GM10248 (cell line): ENCODE results near the gene DYRK1A.

ENCODE experiments used
- CTCF ChIA-PET: fragments of 300-600 bp; sonication (Branson Sonifier 250); formaldehyde crosslinking; extraction: SDS; loops from one replicate; lab custom pipeline; 2021; ENCODE audit warnings: antibody characterized with exemption; lab: Yijun Ruan, JAX
- POLR2A ChIA-PET: fragments of 350-650 bp; sonication (Branson Sonifier 250); formaldehyde crosslinking; extraction: SDS; loops from one replicate; lab custom pipeline; 2020; ENCODE audit warnings: antibody characterized with exemption; lab: Yijun Ruan, JAX
- DNase-seq: peaks from one replicate; pipeline ENCODE4 v3.0.0; 2012; ENCODE audit errors: extremely low spot score
- TF ChIP-seq, protein P1 (sequence below): IDR thresholded peaks from 2 replicates; pipeline ENCODE4 v1.5.1; 2012; ENCODE audit warnings: mild to moderate bottlenecking, low read depth; ENCODE audit errors: extremely low read depth, missing control alignments, control extremely low read depth

The DYRK1A gene

DNA sequence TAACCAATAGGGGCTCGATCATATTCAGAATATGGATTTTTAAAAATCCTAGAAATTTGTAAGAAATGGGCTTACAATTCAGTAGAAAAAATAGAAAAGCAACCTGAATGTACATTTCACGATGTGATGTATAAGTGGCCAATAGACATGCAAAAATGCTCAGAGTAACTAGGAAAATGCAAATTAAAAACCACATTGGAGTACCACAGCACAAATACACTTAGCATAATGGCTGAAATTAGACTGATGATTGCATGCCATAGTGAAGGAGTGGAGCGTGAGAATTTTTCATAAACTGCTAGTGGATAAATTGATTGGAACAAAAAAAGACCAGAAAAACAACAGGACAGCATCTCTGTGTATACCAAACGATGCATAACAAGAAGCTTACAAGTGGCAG, 102.3 kb downstream of the DYRK1A start:
- ChIA-PET CTCF (no interaction called here), POLR2A (no interaction called here)
- DNase-seq = no peak
- TF ChIP-seq, protein P1, sequence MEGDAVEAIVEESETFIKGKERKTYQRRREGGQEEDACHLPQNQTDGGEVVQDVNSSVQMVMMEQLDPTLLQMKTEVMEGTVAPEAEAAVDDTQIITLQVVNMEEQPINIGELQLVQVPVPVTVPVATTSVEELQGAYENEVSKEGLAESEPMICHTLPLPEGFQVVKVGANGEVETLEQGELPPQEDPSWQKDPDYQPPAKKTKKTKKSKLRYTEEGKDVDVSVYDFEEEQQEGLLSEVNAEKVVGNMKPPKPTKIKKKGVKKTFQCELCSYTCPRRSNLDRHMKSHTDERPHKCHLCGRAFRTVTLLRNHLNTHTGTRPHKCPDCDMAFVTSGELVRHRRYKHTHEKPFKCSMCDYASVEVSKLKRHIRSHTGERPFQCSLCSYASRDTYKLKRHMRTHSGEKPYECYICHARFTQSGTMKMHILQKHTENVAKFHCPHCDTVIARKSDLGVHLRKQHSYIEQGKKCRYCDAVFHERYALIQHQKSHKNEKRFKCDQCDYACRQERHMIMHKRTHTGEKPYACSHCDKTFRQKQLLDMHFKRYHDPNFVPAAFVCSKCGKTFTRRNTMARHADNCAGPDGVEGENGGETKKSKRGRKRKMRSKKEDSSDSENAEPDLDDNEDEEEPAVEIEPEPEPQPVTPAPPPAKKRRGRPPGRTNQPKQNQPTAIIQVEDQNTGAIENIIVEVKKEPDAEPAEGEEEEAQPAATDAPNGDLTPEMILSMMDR = no peak

- CTCF ChIA-PET = no interaction called here
- POLR2A ChIA-PET = no interaction called here
- TF ChIP-seq, protein P1 = no peak
- DNase-seq = no peak
Measured at GRCh38 chr21:37469441-37469840, 102.9 kb downstream of the DYRK1A start.

DNA sequence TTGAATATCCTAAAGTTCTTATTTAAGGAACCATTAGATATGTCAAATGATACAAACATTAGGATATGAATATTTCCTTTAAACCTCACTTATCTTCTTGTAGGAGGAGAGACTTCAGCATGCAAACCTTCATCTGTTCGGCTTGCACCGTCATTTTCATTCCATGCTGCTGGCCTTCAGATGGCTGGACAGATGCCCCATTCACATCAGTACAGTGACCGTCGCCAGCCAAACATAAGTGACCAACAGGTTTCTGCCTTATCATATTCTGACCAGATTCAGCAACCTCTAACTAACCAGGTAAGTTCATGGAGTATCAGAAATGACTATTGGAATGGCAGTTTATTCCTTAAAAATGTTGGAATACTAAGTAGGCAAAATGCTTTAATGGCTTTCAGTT, 106.0 kb downstream of the DYRK1A start:
- CTCF ChIA-PET = interaction anchor here (5.6 kb wide), 1 partner anchor 9 kb away, joined by 46 read pairs; no protein-coding TSS in a partner anchor
- TF ChIP-seq, protein P1 = no peak
- no peak for DNase-seq
- POLR2A ChIA-PET = no interaction called here

DNA sequence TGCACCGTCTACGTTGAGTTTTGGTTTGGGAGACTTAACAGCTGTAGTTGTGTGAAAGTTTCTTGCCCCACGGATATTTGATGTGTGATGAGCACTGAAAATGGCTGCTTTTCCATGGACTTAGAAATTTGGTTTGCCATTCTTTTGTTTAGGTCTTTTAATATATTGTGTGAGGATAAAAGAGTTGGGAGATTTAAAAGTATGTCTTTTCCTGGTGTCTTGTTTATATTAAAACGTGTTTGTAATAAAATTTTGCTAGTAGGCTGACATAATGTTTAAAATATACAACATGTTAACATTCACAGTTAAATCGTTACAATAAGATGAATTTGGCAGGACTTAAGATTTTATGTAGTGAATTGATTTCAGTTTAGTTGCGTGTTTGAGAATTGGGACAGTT, 106.9 kb downstream of the DYRK1A start:
- DNase-seq = no peak
- TF ChIP-seq, protein P1 = no peak
- POLR2A ChIA-PET = no interaction called here
- CTCF ChIA-PET = interaction anchor here (5.6 kb wide), 1 partner anchor 10 kb away, joined by 46 read pairs; no protein-coding TSS in a partner anchor

DNA sequence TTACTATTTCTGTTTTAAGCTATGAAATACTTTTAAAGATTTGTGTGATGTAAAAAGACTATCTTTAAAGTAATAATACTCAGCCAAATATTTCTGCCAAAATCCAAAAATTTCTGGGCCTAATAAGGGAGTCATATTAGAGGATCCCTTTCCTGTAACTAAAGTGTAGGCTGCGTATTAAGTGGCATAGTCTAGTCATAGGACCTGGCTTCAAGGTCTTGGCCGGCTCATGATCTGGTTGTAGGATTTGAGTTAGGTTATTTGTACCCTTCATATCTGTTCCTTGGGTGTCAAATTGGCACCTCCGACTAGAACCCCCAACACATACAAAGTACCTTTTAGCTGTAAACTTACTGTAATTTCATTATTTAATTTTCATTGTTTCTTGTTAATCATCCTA, 107.8 kb downstream of the DYRK1A start:
- TF ChIP-seq, protein P1 = no peak
- DNase-seq = no peak
- CTCF ChIA-PET = interaction anchor here (1.5 to 5.6 kb wide), 2 partner anchors 9 to 11 kb away, joined by 8 to 46 read pairs; no protein-coding TSS in a partner anchor
- POLR2A ChIA-PET = no interaction called here

DNA sequence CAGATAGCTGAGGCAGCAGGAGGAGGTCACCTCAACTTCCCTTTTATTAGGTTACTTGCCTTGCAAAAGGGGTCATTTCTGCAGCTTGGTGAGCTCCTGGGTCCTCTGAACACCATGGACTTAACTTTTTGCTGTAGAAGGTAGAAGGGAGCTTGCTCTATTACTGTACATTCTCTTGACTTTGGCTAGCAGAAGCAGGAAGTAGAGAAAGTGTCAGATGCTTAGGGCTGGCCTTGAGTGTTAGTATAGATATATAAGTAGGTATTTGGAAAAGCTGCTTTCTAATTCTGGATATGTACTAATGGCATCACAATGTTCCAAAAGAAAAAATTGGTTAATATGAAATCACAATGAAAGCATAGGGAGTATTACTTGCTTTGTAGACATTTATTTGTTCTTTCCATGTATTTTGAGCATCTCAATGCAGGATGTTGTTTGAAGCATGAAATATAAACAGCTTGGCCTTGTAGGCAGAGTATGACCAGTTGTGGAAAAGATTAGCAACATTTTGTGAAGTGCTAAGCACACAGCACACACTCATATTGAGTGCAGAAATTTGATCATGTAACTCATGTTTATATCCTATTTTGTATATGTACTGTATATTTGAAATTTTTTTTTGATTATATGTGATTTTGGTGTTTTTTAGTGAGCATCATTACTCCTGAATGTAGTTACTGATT, 108.8 kb downstream of the DYRK1A start:
- TF ChIP-seq, protein P1 = no peak
- CTCF ChIA-PET = interaction anchor here (1.5 to 5.6 kb wide), 2 partner anchors 8 to 12 kb away, joined by 8 to 46 read pairs; no protein-coding TSS in a partner anchor
- POLR2A ChIA-PET = no interaction called here
- DNase-seq = no peak

DNA sequence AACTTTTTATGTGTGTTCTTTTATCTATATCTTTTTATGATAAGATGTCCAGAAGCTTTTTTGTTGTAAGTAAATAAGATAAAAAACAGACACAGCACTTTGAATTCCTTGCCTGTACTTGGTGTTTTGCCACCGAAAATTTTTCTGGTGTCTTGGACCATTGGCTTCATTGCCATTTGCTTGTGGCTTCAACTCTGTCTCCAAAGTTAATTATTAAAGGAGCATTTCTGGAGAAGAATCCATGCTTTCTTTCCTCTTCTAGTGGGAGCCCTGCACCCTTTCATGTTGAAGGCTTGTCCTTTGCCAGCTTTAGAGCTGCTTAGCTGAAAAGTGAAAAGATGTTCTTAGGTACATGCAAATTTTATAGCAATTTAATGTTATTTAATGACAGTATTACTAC, 112.2 kb downstream of the DYRK1A start:
- DNase-seq = no peak
- POLR2A ChIA-PET = no interaction called here
- CTCF ChIA-PET = interaction anchor here (1.7 to 1.9 kb wide), 2 partner anchors 16 to 18 kb away, joined by 6 to 8 read pairs; no protein-coding TSS in a partner anchor
- TF ChIP-seq, protein P1 = no peak
